SK-N-SH (cell line): ENCODE data around the gene STXBP6. TPM values are rescaled to one million over a fixed set of nuclear protein-coding genes. Genes with fewer than 3 reads are reported as not detected.

Experiments
- CTCF ChIA-PET: fragments of 300-600, 350-600 bp; formaldehyde crosslinking; extraction: SDS; loops from one replicate; lab custom pipeline; 2021; lab: Yijun Ruan, JAX
- POLR2A ChIA-PET: fragments of 350-600 bp; sonication (Branson Sonifier 250); formaldehyde crosslinking; extraction: SDS; loops from one replicate; lab custom pipeline; 2020; ENCODE audit warnings: antibody characterized with exemption, inconsistent platforms; lab: Yijun Ruan, JAX
- DNase-seq: peaks from one replicate; pipeline ENCODE4 v3.0.0; 2012
- H2AFZ ChIP-seq: fragments of 200-600 bp; sonication (generic); 2 replicates; pipeline ENCODE4 v1.8.1; 2016; ENCODE audit warnings: antibody characterized with exemption, mild to moderate bottlenecking, low read depth
- H3F3A ChIP-seq: fragments of 200-600 bp; sonication (generic); replicated peaks from 2 replicates; pipeline ENCODE3; 2016; ENCODE audit warnings: antibody characterized with exemption, mild to moderate bottlenecking; ENCODE audit not compliant: insufficient read depth
- H3K27ac ChIP-seq, 2 experiments: fragments of 200-500 bp in 1 of 2; fragments of 200-600 bp in 1 of 2; sonication (Bioruptor generic) in 1 of 2; sonication (generic), shearing (Covaris generic) in 1 of 2; 2 replicates each; pipeline versions ENCODE4 v1.5.1 to v1.6.1; 2014 to 2016; ENCODE audit warnings: low read depth in 2 of 2, inconsistent platforms in 1 of 2, low read length in 1 of 2, mild to moderate bottlenecking in 1 of 2, mixed read lengths in 1 of 2
- H3K27me3 ChIP-seq: fragments of 200-600 bp; sonication (generic), shearing (Covaris generic); 2 replicates; pipeline ENCODE4 v1.6.1; 2016; ENCODE audit warnings: mixed run types; ENCODE audit not compliant: insufficient read depth
- H3K36me3 ChIP-seq, 2 experiments: fragments of 200-500 bp in 1 of 2; fragments of 200-600 bp in 1 of 2; sonication (Bioruptor generic) in 1 of 2; sonication (generic) in 1 of 2; replicated peaks in 1 of 2; 2 replicates each; pipeline versions ENCODE3 to v1.5.1; 2014 to 2016; ENCODE audit warnings: low read length in 1 of 2, mild to moderate bottlenecking in 1 of 2; ENCODE audit not compliant: insufficient read depth in 2 of 2, control insufficient read depth in 1 of 2
- H3K4me1 ChIP-seq, 2 experiments: fragments of 200-500 bp in 1 of 2; fragments of 200-600 bp in 1 of 2; sonication (Bioruptor generic) in 1 of 2; sonication (generic), shearing (Covaris generic) in 1 of 2; 2 replicates each; pipeline versions ENCODE4 v1.5.1 to v1.6.1; 2014 to 2016; ENCODE audit warnings: low read depth in 1 of 2, low read length in 1 of 2, mixed run types in 1 of 2; ENCODE audit not compliant: insufficient read depth in 2 of 2, control insufficient read depth in 1 of 2
- H3K4me2 ChIP-seq: fragments of 200-600 bp; sonication (generic), shearing (Covaris generic); 2 replicates; pipeline ENCODE4 v1.6.1; 2017; ENCODE audit warnings: mixed run types
- H3K4me3 ChIP-seq, 2 experiments: fragments of 200-500 bp in 1 of 2; fragments of 200-600 bp in 1 of 2; sonication (Bioruptor generic) in 1 of 2; sonication (generic), shearing (Covaris generic) in 1 of 2; 2 replicates each; pipeline versions ENCODE4 v1.5.1 to v1.8.1; 2014 to 2016; ENCODE audit warnings: low read depth in 2 of 2, inconsistent platforms in 1 of 2, low read length in 1 of 2, mild to moderate bottlenecking in 1 of 2, mixed read lengths in 1 of 2, moderate library complexity in 1 of 2
- H3K79me2 ChIP-seq: fragments of 200-600 bp; sonication (generic); 2 replicates; pipeline ENCODE4 v1.8.1; 2017; ENCODE audit warnings: mild to moderate bottlenecking; ENCODE audit not compliant: insufficient read depth
- H3K9ac ChIP-seq: fragments of 200-600 bp; sonication (generic); 2 replicates; pipeline ENCODE4 v1.6.1; 2017; ENCODE audit warnings: mixed run types
- H3K9me2 ChIP-seq: fragments of 200-600 bp; sonication (generic); 2 replicates; pipeline ENCODE4 v1.6.1; 2017; ENCODE audit warnings: mixed run types
- H3K9me3 ChIP-seq: fragments of 200-600 bp; sonication (generic); 2 replicates; pipeline ENCODE4 v1.6.1; 2017; ENCODE audit warnings: mixed run types, mild to moderate bottlenecking, moderate library complexity
- H4K20me1 ChIP-seq: fragments of 200-600 bp; sonication (generic); 2 replicates; pipeline ENCODE4 v1.6.1; 2017; ENCODE audit warnings: mild to moderate bottlenecking, mixed run types; ENCODE audit not compliant: insufficient read depth
- ELF1 ChIP-seq: IDR thresholded peaks from 2 replicates; pipeline ENCODE4 v1.4.0; 2012
- EP300 ChIP-seq, 2 experiments: IDR thresholded peaks; 2 replicates each; pipeline versions ENCODE4 v1.4.0 to v1.6.1; 2012; ENCODE audit warnings: borderline replicate concordance in 1 of 2, low read depth in 1 of 2, low read length in 1 of 2
- FOXJ3 ChIP-seq: sonication (generic); formaldehyde crosslinking; IDR thresholded peaks from 2 replicates; pipeline ENCODE4 v1.5.1; 2020; ENCODE audit warnings: mild to moderate bottlenecking, missing genetic modification reagents
- JUND ChIP-seq: IDR thresholded peaks from 2 replicates; pipeline ENCODE4 v1.4.0; 2012
- MEF2A ChIP-seq: IDR thresholded peaks from 2 replicates; pipeline ENCODE4 v1.4.0; 2012; ENCODE audit warnings: low read depth, borderline replicate concordance
- MXI1 ChIP-seq: IDR thresholded peaks from 2 replicates; pipeline ENCODE4 v1.6.1; 2012; ENCODE audit warnings: mild to moderate bottlenecking, low read depth, low read length, improper control_type of control experiment
- POLR2AphosphoS5 ChIP-seq: IDR thresholded peaks from 2 replicates; pipeline ENCODE4 v1.6.1; 2012; ENCODE audit warnings: low read depth, low read length
- RCOR1 ChIP-seq: fragments of 150-350 bp; IDR thresholded peaks from 2 replicates; pipeline ENCODE4 v1.6.1; 2017; ENCODE audit warnings: antibody characterized with exemption, low read length
- SIN3A ChIP-seq: IDR thresholded peaks from 2 replicates; pipeline ENCODE4 v1.6.1; 2012; ENCODE audit warnings: low read depth, mild to moderate bottlenecking, low read length, moderate library complexity, borderline replicate concordance
- SMC3 ChIP-seq: IDR thresholded peaks from 2 replicates; pipeline ENCODE4 v1.6.1; 2012; ENCODE audit warnings: low read depth, low read length, improper control_type of control experiment
- WGBS: methylation state at CpG from one replicate; pipeline ENCODE4 v1.1.6; 2017; ENCODE audit warnings: low lambda C conversion rate; 5-methylcytosine and 5-hydroxymethylcytosine counted together
- polyA plus RNA-seq, 3 experiments: library from polyadenylated mRNA; depleted of rRNA; stranded (reverse); fragments of >200 nt; gene quantifications; 2 replicates each; pipeline ENCODE4 v1.2.3, GENCODE V29; 2012
- TF ChIP-seq, protein P1 (sequence below): fragments of 150-350 bp; IDR thresholded peaks from 2 replicates; pipeline ENCODE4 v1.6.1; 2017; ENCODE audit warnings: antibody characterized with exemption, low read length, low read depth, borderline replicate concordance
- TF ChIP-seq, protein P2 (sequence below): IDR thresholded peaks from 2 replicates; pipeline ENCODE4 v1.6.1; 2012; ENCODE audit warnings: mild to moderate bottlenecking, low read depth, low read length, moderate library complexity
- TF ChIP-seq, protein P3 (sequence below): IDR thresholded peaks from 2 replicates; pipeline ENCODE4; 2012

The STXBP6 gene
- polyA plus RNA-seq, 1 of the 3 experiments (the other 2 are of a cell fraction): 0.16 TPM

DNA sequence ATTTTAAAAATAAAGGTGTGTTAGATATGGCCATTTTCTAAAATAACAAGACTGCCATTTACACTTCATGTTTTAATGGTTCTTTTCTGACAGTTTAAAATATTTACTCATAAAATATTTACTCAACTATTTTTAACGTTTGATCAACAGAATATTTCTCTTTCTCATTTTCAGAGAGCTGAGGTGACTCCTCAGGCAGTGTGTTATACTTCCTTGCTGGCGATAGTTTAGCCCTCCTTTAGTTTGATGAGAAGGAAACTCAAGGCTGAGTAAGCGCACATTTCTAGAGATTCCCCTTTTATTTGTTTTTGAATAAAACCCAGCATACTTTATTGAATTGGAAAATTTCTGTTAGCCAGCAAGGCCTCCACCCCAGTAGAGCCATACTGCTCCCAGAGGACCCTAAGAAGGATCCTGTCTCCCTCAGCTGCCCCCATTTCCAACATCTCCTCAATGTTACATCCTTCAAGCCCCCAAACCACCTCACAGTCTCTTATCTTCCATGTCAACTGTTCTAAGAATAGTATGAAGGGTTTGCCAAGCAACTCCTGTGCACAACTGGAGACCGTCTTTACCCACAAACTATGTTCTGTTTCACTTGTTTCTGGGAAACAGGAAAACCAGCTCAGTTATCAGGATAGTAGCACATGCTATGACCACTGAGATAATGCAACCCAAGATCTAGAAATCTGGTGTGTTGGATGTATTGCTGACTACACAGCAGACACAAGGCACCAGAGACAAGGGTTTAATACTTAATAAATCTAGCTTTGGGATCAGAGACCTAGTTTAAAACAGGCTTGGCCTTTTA, 129.5 kb downstream of the STXBP6 start:
- no peaks in the 10 kb centered on the region for H3K9me3 ChIP-seq
- no peaks in the 10 kb centered on the region for H3F3A ChIP-seq
- CTCF ChIA-PET: interaction anchor here (1.0 kb wide), 1 partner anchor 11 kb away, joined by 3 read pairs; no protein-coding TSS in a partner anchor
- H3K79me2 ChIP-seq: no peaks in the 10 kb centered on the region
- 7% methylated on average over 4 of the region's 4 CpGs for WGBS
- no peaks in the 10 kb centered on the region for H4K20me1 ChIP-seq
- POLR2A ChIA-PET: no interaction called here
- no peak overlapping the region for H3K4me2 ChIP-seq
- TF ChIP-seq EP300 (IDR thresholded peaks at IDR 0.05; ENCODE audit: borderline replicate concordance in 1 of 2, low read depth in 1 of 2, low read length in 1 of 2) (no peak), SIN3A (no peak), JUND (no peak), SMC3 (no peak), FOXJ3 (no peak), POLR2AphosphoS5 (no peak), ELF1 (no peak), MEF2A (no peak), RCOR1 (no peak), MXI1 (no peak)
- TF ChIP-seq, protein P1, sequence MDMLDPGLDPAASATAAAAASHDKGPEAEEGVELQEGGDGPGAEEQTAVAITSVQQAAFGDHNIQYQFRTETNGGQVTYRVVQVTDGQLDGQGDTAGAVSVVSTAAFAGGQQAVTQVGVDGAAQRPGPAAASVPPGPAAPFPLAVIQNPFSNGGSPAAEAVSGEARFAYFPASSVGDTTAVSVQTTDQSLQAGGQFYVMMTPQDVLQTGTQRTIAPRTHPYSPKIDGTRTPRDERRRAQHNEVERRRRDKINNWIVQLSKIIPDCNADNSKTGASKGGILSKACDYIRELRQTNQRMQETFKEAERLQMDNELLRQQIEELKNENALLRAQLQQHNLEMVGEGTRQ: no peak
- TF ChIP-seq, protein P2, sequence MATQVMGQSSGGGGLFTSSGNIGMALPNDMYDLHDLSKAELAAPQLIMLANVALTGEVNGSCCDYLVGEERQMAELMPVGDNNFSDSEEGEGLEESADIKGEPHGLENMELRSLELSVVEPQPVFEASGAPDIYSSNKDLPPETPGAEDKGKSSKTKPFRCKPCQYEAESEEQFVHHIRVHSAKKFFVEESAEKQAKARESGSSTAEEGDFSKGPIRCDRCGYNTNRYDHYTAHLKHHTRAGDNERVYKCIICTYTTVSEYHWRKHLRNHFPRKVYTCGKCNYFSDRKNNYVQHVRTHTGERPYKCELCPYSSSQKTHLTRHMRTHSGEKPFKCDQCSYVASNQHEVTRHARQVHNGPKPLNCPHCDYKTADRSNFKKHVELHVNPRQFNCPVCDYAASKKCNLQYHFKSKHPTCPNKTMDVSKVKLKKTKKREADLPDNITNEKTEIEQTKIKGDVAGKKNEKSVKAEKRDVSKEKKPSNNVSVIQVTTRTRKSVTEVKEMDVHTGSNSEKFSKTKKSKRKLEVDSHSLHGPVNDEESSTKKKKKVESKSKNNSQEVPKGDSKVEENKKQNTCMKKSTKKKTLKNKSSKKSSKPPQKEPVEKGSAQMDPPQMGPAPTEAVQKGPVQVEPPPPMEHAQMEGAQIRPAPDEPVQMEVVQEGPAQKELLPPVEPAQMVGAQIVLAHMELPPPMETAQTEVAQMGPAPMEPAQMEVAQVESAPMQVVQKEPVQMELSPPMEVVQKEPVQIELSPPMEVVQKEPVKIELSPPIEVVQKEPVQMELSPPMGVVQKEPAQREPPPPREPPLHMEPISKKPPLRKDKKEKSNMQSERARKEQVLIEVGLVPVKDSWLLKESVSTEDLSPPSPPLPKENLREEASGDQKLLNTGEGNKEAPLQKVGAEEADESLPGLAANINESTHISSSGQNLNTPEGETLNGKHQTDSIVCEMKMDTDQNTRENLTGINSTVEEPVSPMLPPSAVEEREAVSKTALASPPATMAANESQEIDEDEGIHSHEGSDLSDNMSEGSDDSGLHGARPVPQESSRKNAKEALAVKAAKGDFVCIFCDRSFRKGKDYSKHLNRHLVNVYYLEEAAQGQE: no peak
- TF ChIP-seq, protein P3, sequence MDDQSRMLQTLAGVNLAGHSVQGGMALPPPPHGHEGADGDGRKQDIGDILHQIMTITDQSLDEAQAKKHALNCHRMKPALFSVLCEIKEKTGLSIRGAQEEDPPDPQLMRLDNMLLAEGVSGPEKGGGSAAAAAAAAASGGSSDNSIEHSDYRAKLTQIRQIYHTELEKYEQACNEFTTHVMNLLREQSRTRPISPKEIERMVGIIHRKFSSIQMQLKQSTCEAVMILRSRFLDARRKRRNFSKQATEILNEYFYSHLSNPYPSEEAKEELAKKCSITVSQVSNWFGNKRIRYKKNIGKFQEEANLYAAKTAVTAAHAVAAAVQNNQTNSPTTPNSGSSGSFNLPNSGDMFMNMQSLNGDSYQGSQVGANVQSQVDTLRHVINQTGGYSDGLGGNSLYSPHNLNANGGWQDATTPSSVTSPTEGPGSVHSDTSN: no peak
- TF ChIP-seq, all 33 proteins: peak for 0
- H3K4me1 ChIP-seq: no peaks in the 10 kb centered on the region
- H3K9ac ChIP-seq: no peak overlapping the region
- H3K9me2 ChIP-seq: no peaks in the 10 kb centered on the region
- H3K4me3 ChIP-seq: no peak overlapping the region
- H3K36me3 ChIP-seq: no peaks in the 10 kb centered on the region
- no peak for DNase-seq
- no peak overlapping the region for H3K27ac ChIP-seq
- no peak overlapping the region for H2AFZ ChIP-seq
- H3K27me3 ChIP-seq: no peaks in the 10 kb centered on the region
